GM12891 (cell line): ENCODE results near the gene IGF1R.

ENCODE experiments used
- DNase-seq: peaks from one replicate; pipeline ENCODE4 v3.0.0; 2011; ENCODE audit warnings: low spot score; ENCODE audit not compliant: insufficient read length
- FAIRE-seq: peaks from 2 replicates; lab custom pipeline; 2011; peaks lifted over from hg19 to GRCh38; lab: Jason Lieb, UNC
- PAX5 ChIP-seq: IDR thresholded peaks from 2 replicates; pipeline ENCODE4 v1.6.1; 2011; ENCODE audit warnings: low read length, moderate library complexity, mild to moderate bottlenecking; ENCODE audit not compliant: insufficient read depth, severe bottlenecking
- POLR2A ChIP-seq: IDR thresholded peaks from 2 replicates; pipeline ENCODE4 v1.6.1; 2011; ENCODE audit warnings: low read depth, low read length, control low read depth
- POLR2AphosphoS5 ChIP-seq: IDR thresholded peaks from 2 replicates; pipeline ENCODE4 v1.6.1; 2011; ENCODE audit warnings: low read depth, low read length, control low read depth
- POU2F2 ChIP-seq: IDR thresholded peaks from 2 replicates; pipeline ENCODE4 v1.6.1; 2011; ENCODE audit warnings: low read depth, mild to moderate bottlenecking, control low read depth, low read length, moderate library complexity
- SPI1 ChIP-seq: IDR thresholded peaks from 2 replicates; pipeline ENCODE4 v1.6.1; 2011; ENCODE audit warnings: low read depth, low read length, control low read depth
- TAF1 ChIP-seq: IDR thresholded peaks from 2 replicates; pipeline ENCODE4 v1.6.1; 2011; ENCODE audit warnings: low read depth, low read length, control low read depth

The IGF1R gene

GRCh38 chr15:98860281-98861041 lies 212.1 kb downstream of the IGF1R start:
- DNase-seq, result no peak
- FAIRE-seq, result no peak

DNA sequence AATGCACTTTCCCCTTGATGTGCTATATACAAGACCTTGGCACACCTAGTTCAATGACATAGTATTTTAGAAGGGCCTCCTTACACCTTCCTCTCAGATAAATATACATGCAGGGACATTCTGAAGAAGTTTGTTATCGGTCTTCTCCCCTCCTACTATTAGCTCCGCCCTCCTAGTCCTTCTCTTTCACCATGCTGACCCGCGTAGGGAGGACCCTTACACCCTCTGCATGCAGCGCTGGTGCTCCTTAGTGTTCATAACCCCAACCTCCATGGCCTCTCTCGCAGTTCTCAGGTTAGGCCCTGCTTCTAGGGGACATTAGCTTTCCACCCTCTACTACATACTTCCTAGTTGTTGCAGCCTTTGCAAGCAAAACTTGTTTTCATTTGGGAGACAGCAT lies 212.8 kb downstream of the IGF1R start:
- FAIRE-seq (no peak), DNase-seq (no peak)
- TF ChIP-seq POLR2A (no peak), SPI1 (no peak), POLR2AphosphoS5 (no peak), PAX5 (no peak), POU2F2 (no peak), TAF1 (no peak)

More at GRCh38 chr15:98860281-98861041, 212.1 kb downstream of the IGF1R start:
- TF ChIP-seq POLR2A (no peak), PAX5 (no peak), POLR2AphosphoS5 (no peak), POU2F2 (no peak), TAF1 (no peak), SPI1 (no peak)

DNA sequence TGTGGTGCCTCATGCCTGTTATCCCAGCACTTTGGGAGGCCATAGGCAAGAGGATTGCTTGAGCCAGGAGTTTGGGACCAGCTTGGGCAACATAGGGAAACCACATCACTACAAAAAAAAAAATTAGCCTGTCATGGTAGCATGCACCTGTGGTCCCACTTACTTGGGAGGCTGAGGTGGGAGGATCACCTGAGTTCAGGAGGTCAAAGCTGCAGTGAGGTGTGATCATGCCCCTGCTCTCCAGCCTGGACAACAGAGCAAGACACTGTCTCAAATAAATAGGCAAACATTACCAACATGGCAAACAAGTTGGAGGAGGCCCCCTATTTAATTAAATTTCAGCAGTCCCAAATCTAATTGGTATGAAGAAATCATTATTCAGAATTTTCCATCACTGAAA lies 215.6 kb downstream of the IGF1R start:
- FAIRE-seq, result no peak
- TF ChIP-seq PAX5, result no peak
- TF ChIP-seq POLR2A, result no peak
- TF ChIP-seq POLR2AphosphoS5, result no peak
- no peak for TF ChIP-seq TAF1
- TF ChIP-seq POU2F2, result no peak
- TF ChIP-seq SPI1, result no peak
- DNase-seq, result no peak

GRCh38 chr15:98865397-98866339 lies 217.3 kb downstream of the IGF1R start:
- DNase-seq (peak; percentile 39), FAIRE-seq (peak; percentile 85)
- peak; percentile 54 for TF ChIP-seq POLR2A
- TF ChIP-seq SPI1, result no peak

- FAIRE-seq (peak; percentile 23), DNase-seq (no peak)
- TF ChIP-seq POU2F2 (no peak), TAF1 (no peak), POLR2AphosphoS5 (no peak), PAX5 (no peak), SPI1 (no peak), POLR2A (no peak; the same call in 1 of the 2 replicates)
Measured at GRCh38 chr15:98866511-98866910, 218.2 kb downstream of the IGF1R start.

DNA sequence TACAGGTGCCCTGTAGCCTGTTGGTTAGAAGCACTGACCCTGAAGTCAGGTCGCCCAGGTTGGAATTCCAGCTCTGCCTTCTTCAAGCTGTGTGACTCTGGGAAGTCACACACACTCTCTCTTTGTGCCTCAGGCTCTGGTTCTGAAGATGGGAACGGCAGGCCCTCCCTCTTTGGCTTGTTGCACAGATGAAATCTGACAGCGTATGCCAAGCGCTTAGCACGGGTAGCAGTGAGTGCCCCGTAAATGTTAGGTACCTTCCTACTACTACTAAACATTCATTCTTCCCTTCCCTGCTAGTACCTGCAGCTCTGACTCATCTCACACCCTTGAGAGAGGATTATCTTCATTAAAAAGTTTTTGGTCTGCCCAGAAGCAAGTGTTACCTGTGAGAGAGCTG lies 220.2 kb downstream of the IGF1R start:
- FAIRE-seq, result no peak
- DNase-seq, result no peak
- TF ChIP-seq PAX5, result no peak

DNA sequence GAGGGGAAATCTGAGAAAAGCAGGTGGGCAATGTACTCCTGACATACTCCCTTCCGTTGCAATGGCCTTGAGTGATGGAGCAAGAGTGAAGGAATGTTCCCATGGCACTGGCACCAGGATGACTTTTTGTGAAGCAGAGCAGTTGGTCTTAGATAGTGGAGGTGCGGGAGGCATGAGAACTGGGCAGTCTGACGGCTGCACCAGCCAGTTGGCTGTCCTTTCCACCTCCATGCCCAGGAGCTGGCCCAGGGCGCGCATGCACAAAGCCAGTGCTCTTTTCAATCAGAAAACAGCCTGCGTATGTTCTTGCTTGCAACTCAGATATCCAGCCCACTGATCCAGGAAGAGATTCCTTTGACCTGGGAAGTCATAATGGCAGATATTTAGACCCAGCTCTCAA lies 222.4 kb downstream of the IGF1R start:
- FAIRE-seq (no peak), DNase-seq (no peak)
- TF ChIP-seq POLR2AphosphoS5, result no peak
- TF ChIP-seq TAF1, result no peak
- no peak for TF ChIP-seq SPI1
- no peak for TF ChIP-seq POLR2A
- TF ChIP-seq PAX5, result no peak
- no peak for TF ChIP-seq POU2F2

DNA sequence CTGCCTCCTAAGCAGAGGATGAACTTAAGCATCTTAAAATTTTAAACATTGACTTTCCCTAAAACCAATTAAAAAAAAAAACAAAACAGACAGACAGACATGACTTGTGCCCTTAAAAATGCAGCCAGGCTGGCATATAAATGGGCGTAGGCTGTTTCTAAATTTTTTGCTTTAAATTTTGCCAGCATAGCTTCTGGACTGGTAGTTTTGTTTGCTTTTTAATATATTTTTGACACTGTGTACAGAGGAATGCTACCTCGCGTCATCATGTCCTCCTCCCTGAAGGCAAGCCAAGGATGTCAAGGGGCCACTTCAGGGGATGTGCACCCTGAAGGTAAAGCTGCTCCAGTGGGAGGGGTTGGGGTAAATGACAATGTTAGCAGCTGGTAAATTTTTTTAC lies 224.4 kb downstream of the IGF1R start:
- no peak for DNase-seq
- no peak for TF ChIP-seq POLR2AphosphoS5
- no peak for TF ChIP-seq TAF1
- TF ChIP-seq SPI1, result no peak
- no peak for TF ChIP-seq PAX5
- no peak for TF ChIP-seq POLR2A
- no peak for TF ChIP-seq POU2F2
- FAIRE-seq, result no peak

GRCh38 chr15:98873441-98874218 lies 225.3 kb downstream of the IGF1R start:
- TF ChIP-seq POLR2A, result no peak
- TF ChIP-seq POLR2AphosphoS5, result no peak
- no peak for TF ChIP-seq SPI1
- TF ChIP-seq PAX5, result no peak
- TF ChIP-seq POU2F2, result no peak
- TF ChIP-seq TAF1, result no peak
- FAIRE-seq (peak; percentile 63), DNase-seq (no peak)
